Neural cell (in vitro differentiated cells): ENCODE measurements around the gene LMAN2.

Experiments used
- EP300 ChIP-seq: fragments of 450-650 bp; conservative IDR thresholded peaks from 2 replicates; pipeline ENCODE4 v1.6.1; 2014; ENCODE audit warnings: antibody characterized with exemption, mild to moderate bottlenecking, moderate library complexity; ENCODE audit not compliant: poor library complexity, severe bottlenecking
- EZH2 ChIP-seq: fragments of 200-600, 300-800 bp; shearing (Covaris generic), sonication (generic); IDR thresholded peaks from 2 replicates; pipeline ENCODE4 v1.6.1; 2014; ENCODE audit warnings: antibody characterized with exemption, low read length, borderline replicate concordance, mild to moderate bottlenecking; ENCODE audit not compliant: insufficient read depth, poor library complexity, severe bottlenecking
- MXI1 ChIP-seq: fragments of 450-650 bp; conservative IDR thresholded peaks from 2 replicates; pipeline ENCODE4 v1.6.1; 2014; ENCODE audit warnings: antibody characterized with exemption, mild to moderate bottlenecking; ENCODE audit not compliant: poor library complexity, severe bottlenecking
- POLR2AphosphoS5 ChIP-seq: IDR thresholded peaks from 2 replicates; pipeline ENCODE4 v1.6.1; 2012
- RAD21 ChIP-seq: fragments of 450-650 bp; conservative IDR thresholded peaks from 2 replicates; pipeline ENCODE4 v1.6.1; 2014; ENCODE audit warnings: antibody characterized with exemption, mild to moderate bottlenecking, moderate library complexity
- SMC3 ChIP-seq: fragments of 450-650 bp; conservative IDR thresholded peaks from 2 replicates; pipeline ENCODE4 v1.6.1; 2014; ENCODE audit warnings: antibody characterized with exemption, mild to moderate bottlenecking, moderate library complexity; ENCODE audit not compliant: poor library complexity
- TAF1 ChIP-seq: IDR thresholded peaks from 2 replicates; pipeline ENCODE4 v1.6.1; 2012; ENCODE audit warnings: low read depth
- TF ChIP-seq, protein P1 (sequence below): IDR thresholded peaks from 2 replicates; pipeline ENCODE4 v1.6.1; 2012; ENCODE audit warnings: borderline replicate concordance
- TF ChIP-seq, protein P2 (sequence below): fragments of 450-650 bp; IDR thresholded peaks from 2 replicates; pipeline ENCODE4 v1.5.1; 2014; ENCODE audit warnings: antibody characterized with exemption, mild to moderate bottlenecking, moderate library complexity; ENCODE audit not compliant: poor library complexity, severe bottlenecking

DNA sequence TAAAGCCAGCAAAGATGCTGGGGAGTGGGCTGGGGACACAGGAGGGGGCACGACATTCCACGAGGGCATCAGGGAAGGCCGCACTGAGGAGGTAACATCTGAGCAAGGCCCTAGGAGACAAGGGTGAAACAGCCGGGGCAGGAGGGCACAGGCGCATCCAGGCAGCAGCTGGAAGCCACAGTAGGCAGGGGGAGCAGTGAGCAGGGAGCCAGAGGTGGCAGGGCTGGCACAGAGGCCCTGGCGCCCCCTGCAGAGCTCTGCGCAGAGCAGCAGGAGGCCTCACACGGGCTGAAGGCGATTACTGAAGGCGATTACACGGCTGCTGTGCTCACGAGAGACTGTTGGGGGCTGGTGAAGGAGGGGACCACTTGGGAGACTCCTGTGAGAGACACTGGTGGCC is 15.4 kb downstream of the LMAN2 start:
- TF ChIP-seq, protein P1, sequence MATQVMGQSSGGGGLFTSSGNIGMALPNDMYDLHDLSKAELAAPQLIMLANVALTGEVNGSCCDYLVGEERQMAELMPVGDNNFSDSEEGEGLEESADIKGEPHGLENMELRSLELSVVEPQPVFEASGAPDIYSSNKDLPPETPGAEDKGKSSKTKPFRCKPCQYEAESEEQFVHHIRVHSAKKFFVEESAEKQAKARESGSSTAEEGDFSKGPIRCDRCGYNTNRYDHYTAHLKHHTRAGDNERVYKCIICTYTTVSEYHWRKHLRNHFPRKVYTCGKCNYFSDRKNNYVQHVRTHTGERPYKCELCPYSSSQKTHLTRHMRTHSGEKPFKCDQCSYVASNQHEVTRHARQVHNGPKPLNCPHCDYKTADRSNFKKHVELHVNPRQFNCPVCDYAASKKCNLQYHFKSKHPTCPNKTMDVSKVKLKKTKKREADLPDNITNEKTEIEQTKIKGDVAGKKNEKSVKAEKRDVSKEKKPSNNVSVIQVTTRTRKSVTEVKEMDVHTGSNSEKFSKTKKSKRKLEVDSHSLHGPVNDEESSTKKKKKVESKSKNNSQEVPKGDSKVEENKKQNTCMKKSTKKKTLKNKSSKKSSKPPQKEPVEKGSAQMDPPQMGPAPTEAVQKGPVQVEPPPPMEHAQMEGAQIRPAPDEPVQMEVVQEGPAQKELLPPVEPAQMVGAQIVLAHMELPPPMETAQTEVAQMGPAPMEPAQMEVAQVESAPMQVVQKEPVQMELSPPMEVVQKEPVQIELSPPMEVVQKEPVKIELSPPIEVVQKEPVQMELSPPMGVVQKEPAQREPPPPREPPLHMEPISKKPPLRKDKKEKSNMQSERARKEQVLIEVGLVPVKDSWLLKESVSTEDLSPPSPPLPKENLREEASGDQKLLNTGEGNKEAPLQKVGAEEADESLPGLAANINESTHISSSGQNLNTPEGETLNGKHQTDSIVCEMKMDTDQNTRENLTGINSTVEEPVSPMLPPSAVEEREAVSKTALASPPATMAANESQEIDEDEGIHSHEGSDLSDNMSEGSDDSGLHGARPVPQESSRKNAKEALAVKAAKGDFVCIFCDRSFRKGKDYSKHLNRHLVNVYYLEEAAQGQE = no peak
- TF ChIP-seq, protein P2, sequence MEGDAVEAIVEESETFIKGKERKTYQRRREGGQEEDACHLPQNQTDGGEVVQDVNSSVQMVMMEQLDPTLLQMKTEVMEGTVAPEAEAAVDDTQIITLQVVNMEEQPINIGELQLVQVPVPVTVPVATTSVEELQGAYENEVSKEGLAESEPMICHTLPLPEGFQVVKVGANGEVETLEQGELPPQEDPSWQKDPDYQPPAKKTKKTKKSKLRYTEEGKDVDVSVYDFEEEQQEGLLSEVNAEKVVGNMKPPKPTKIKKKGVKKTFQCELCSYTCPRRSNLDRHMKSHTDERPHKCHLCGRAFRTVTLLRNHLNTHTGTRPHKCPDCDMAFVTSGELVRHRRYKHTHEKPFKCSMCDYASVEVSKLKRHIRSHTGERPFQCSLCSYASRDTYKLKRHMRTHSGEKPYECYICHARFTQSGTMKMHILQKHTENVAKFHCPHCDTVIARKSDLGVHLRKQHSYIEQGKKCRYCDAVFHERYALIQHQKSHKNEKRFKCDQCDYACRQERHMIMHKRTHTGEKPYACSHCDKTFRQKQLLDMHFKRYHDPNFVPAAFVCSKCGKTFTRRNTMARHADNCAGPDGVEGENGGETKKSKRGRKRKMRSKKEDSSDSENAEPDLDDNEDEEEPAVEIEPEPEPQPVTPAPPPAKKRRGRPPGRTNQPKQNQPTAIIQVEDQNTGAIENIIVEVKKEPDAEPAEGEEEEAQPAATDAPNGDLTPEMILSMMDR = no peak
- TF ChIP-seq MXI1 (no peak), POLR2AphosphoS5 (no peak), RAD21 (no peak), EZH2 (no peak), SMC3 (no peak), EP300 (no peak), TAF1 (no peak)
